Measurements from ENCODE around the gene ROBO1.
A peak's percentile ranks its signal among the peaks of the same experiment; 100 is the strongest.

The ROBO1 gene

GRCh38 chr3:78613421-78613879 lies 1154.3 kb downstream of the ROBO1 start:
- no peak for DNase-seq (ENCODE audit: low read depth)

GRCh38 chr3:78611278-78611677 lies 1156.5 kb downstream of the ROBO1 start:
- no peak for DNase-seq (ENCODE audit: low read depth)

GRCh38 chr3:78610462-78611125 lies 1157.2 kb downstream of the ROBO1 start:
- DNase-seq (ENCODE audit: low read depth), result no peak

- no peak for DNase-seq (ENCODE audit: low read depth)
Measured at GRCh38 chr3:78606756-78607155, 1161.0 kb downstream of the ROBO1 start.

- DNase-seq (ENCODE audit: low read depth), result no peak
Measured at GRCh38 chr3:78605178-78605577, 1162.6 kb downstream of the ROBO1 start.

GRCh38 chr3:78604341-78604740 lies 1163.5 kb downstream of the ROBO1 start:
- DNase-seq (ENCODE audit: low read depth), result peak; percentile 46

- DNase-seq (ENCODE audit: low read depth), result no peak
Measured at GRCh38 chr3:78601249-78601648, 1166.5 kb downstream of the ROBO1 start.

- no peak for DNase-seq (ENCODE audit: low read depth)
Measured at GRCh38 chr3:78589778-78590177, 1178.0 kb downstream of the ROBO1 start.

GRCh38 chr3:78588906-78589621 lies 1178.7 kb downstream of the ROBO1 start:
- no peak for DNase-seq (ENCODE audit: low read depth)

GRCh38 chr3:78580681-78581080 lies 1187.1 kb downstream of the ROBO1 start:
- peak; percentile 4 for DNase-seq (ENCODE audit: low read depth)

- no peak for DNase-seq (ENCODE audit: low read depth)
Measured at GRCh38 chr3:78571486-78571885, 1196.3 kb downstream of the ROBO1 start.

GRCh38 chr3:78570496-78570895 lies 1197.3 kb downstream of the ROBO1 start:
- DNase-seq (ENCODE audit: low read depth), result no peak

- DNase-seq (ENCODE audit: low read depth), result no peak
Measured at GRCh38 chr3:78569804-78570203, 1198.0 kb downstream of the ROBO1 start.

GRCh38 chr3:78565712-78566111 lies 1202.1 kb downstream of the ROBO1 start:
- no peak for DNase-seq (ENCODE audit: low read depth)

- no peak for DNase-seq (ENCODE audit: low read depth)
Measured at GRCh38 chr3:78562328-78562727, 1205.5 kb downstream of the ROBO1 start.

Measured in GM04504 (cell line).